Amniotic stem cell (primary cell): Measurements from ENCODE around the gene DTNB.

ENCODE experiments used
- DNase-seq: peaks from one replicate; lab custom pipeline; 2025; lab: John Stamatoyannopoulos, UW

The DTNB gene

DNA sequence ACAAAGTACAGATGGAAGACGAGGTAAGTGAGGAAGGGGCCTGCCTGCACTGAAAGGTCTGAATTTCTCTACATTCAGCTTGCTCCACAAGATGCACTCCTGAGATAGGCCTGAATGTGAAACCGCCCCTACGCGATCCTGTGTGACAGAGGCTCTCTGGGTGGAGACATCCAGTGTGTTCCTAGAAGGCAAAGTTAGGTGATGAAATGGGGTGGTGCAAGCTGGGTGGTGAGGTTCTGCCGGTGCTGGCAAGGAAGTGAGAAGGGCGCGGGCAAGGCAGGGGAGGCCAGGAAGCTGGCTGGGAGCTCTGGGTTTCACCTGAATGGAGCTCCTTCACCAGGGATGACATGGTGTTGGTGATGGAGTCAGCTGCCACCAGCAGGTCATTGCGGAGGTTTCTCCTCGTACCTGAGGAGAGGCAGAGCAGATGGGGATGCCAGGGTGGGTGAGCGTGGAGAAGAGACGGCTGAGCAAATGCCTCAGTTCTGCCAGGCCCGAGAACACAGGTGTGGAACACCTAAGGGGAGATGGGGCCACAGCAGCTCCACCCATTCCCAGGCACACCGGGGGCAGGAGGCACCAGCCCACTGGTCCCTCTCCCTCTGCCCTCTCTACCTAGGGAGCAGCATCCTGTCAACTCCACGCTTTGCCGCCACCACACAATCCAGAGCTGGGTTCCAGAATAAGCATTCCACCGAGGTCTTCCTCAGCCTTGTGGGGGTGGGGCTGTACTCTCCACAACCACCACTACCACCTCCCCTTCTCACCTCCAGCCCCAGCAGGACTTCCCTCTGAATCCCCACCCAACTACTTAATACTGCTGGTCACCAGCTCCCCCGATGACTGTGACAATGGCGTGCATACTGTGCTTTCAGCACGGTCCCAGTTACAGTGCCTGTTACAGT, 286.2 kb downstream of the DTNB start:
- no peak for DNase-seq

DNA sequence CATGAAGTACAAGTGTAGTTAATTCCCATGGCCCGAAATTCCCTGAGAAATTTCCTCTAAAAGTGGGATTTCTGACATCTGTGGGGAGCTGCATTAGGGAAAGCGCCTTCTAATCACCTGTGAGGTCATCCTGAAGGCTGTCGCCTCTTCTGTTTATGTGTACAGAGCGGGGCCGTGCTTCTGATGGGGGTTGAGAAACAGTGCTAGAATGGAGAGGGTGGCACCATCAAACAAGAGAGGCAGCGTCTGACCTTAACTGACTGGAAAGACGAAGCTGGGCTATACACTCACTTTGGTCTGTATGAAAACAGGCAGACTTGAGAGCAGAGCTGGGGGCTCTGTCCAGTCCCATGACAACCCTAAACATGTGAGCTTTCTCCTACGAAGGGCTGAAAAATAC, 287.5 kb downstream of the DTNB start:
- DNase-seq: no peak

DNA sequence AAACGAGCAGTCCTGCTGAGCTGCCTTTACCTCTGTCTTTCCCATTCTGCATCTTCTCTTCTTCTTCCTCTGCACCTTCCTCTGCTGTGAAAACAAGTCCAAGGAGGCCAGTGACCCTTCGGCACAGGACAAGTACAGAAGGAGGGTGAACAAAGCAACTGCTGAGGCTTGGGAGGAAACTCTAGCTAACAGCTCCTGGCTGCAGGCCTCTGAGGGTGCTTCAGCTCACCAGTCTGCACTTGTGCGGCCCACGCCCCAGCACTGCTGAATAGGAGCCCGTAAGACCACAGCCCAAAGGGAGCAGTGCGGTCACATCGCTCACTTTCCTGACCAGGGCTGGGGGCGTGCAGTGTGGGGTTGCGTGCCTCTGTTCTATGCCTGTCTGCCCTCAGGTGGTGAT, 289.6 kb downstream of the DTNB start:
- DNase-seq: no peak

DNA sequence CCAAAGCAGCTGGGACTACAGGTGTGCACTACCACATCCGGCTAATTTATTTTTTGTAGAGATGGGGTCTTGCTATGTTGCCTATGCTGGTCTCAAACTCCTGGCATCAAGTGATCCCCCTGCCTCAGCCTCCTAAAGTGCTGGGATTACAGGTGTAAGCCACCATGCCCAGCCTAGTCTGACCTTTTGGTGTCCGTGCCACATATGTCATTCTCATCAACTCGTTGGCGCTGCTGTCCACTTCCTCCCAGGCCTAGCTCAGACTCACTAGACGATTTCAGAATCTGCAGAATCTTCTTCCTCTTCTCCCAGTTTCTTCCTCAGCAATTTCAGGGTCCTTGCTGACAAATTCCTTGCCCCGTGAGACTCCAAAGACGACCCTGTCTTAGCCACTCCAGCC, 291.9 kb downstream of the DTNB start:
- DNase-seq: no peak

GRCh38 chr2:25380586-25381375, 292.6 kb downstream of the DTNB start:
- no peak for DNase-seq

GRCh38 chr2:25380023-25380422, 293.4 kb downstream of the DTNB start:
- no peak for DNase-seq

- DNase-seq: no peak
These were observed 293.8 kb downstream of the DTNB start for GRCh38 chr2:25379535-25379934.

DNA sequence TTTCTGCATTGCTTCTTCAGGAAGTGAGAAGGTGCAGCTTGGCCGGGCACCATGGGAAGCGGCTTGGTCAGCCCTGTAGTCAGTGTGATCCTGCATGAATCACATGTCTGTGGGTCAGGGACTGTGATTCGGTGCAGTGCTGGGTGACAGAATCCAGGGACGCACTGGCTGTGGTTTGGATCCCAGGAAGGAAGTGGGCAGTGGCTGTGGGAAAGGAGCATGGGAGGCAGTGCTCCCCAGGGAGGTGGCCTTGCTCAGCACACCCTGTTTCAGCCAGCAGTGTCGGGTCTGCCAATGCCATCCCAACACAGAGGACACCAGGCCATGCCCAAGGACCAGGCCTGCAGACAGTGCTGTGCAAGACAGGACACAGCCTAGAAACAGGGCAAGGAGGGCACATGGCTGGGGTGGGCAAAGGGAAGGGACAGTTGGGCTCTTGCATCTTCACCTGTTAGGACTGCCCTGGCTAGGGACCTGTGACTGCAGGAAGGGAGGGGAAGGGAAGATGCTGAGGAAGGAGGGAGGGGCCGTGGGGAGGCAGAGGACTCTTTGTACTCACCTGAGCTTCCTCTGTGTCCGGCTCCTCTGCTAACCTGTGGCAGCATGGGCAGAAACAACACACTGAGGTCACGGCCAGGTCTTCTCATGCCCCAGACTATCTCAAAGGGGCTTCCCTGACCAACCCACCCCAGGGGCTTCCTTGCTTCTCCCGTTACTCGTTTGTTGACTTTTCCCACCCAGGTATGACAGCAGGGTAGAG, 294.5 kb downstream of the DTNB start:
- DNase-seq: no peak

- DNase-seq: no peak
These were observed 295.5 kb downstream of the DTNB start for GRCh38 chr2:25377822-25378421.

DNA sequence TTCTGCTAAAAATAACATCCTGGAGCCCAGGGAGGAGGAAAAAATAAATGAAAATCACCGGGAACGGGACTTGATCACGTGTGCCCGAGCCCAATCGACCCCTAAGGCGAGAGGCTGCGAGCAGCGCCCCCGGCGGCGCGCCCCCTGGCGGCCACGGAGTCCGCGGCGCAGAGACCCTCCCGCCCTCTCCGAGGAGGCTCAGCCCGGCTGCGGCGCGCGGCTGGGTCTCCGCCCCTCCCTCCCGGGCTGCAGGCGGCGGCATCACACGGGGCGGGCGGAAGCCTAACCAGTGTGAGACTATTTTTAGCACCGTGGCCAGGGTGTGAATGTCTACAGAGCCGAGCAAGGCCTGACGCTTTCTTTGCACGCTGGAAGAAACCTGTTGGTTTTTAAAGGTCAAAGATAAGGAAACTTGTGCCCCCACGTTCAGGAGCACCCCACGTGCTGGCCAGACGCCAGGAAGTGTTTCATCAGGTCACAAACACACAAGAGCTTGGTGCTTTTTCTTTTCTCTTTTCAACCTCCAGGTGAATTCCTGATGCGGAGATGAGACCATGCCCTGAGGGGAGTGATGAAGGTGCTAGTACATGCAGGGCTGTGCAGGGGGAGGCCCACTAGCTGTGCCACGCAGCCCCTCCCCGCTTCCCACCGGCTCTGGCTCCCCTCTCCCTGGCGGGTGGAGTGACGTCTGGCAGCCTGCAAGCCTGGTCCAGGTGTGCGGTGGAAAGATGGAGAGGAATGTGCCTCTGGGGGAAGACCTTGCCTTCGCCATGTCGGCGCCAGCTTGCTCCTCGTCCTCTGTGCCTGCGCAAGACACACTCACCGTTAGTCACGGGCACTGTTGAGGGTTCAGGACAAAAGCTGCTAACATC, 296.4 kb downstream of the DTNB start:
- peak; percentile 45 for DNase-seq

GRCh38 chr2:25375989-25376545, 297.3 kb downstream of the DTNB start:
- DNase-seq: no peak

DNA sequence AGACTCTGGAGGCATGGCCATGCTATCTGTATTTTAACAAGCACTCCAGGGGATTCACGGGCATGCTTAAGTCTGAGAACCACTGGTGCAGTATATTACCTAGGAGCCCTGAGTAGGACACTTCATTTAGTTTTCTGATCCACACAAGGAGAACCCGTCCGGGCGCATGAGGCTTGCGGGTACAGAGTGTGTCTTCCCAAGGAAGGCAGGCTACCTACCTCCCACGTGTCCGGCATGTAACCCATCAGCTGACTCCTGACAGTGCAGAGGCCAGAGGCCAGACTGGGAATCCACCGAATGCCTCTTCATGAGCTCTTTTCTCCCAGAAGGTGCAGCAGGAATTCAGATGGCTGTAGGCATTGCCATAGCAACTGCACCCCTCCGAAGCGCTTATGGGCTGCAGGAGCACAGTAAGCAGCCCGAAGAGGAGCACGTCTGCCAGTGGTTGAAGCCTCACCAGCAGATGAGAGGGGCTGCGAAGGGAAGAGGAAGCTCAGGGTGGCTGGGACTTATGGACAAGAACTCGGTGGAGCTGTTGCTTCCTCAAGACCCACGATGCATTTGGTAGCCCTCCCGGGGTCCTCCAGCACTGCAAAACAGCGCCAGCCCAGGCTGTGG, 297.9 kb downstream of the DTNB start:
- DNase-seq: no peak

- no peak for DNase-seq
These were observed 298.6 kb downstream of the DTNB start for GRCh38 chr2:25374827-25375226.

- no peak for DNase-seq
These were observed 299.0 kb downstream of the DTNB start for GRCh38 chr2:25374411-25374810.

DNA sequence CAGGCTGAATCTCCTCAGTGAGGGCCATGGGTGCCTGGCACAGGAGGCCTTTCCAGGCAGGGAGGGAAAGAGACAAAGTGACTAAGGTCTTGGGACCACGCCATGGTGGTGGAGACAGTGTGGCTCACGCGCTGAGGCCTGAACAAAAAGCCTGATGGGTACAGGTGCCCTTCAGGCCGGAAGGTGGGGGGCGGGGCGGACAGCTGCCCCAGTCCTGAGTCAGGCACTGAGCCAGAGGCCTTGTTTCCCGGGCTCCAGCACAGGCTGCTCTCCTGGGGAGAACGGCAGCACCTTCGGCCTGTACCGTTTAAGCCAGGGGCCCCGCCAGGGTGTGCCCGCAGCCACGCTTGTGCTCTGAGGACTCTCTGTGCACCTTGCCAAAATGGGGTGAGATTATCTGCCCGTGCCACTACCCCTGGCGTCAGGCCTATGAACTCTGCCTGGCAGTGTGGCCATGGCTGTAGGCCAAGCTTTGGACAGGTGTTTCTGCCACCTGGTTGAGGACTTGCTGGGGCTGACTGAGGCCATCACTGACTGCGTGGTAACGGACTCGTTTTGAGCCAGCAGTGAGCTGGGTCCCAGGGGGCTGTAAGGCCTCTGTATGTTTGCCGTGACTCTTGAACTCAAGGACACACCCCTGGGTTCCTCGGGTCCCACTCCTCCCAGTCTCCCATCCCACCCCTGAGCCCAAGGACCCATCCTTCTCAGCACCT, 300.0 kb downstream of the DTNB start:
- DNase-seq: no peak

- DNase-seq: no peak
These were observed 300.7 kb downstream of the DTNB start for GRCh38 chr2:25372405-25373268.

GRCh38 chr2:25371253-25372241, 301.8 kb downstream of the DTNB start:
- DNase-seq: no peak
